ENCODE data around the gene YDJC. TPM values are rescaled to one million over a fixed set of nuclear protein-coding genes. Genes with fewer than 3 reads are reported as not detected.

YDJC gene
- 56.3 and 57.6 TPM in 2 replicates for total RNA-seq

GRCh38 chr22:21629255-21630149, at the start of gene YDJC:
Gene YDJC, minus strand, starts transcription at chr22:21630022. Its CDS starts 8 bp downstream, at chr22:21630014.

DNA sequence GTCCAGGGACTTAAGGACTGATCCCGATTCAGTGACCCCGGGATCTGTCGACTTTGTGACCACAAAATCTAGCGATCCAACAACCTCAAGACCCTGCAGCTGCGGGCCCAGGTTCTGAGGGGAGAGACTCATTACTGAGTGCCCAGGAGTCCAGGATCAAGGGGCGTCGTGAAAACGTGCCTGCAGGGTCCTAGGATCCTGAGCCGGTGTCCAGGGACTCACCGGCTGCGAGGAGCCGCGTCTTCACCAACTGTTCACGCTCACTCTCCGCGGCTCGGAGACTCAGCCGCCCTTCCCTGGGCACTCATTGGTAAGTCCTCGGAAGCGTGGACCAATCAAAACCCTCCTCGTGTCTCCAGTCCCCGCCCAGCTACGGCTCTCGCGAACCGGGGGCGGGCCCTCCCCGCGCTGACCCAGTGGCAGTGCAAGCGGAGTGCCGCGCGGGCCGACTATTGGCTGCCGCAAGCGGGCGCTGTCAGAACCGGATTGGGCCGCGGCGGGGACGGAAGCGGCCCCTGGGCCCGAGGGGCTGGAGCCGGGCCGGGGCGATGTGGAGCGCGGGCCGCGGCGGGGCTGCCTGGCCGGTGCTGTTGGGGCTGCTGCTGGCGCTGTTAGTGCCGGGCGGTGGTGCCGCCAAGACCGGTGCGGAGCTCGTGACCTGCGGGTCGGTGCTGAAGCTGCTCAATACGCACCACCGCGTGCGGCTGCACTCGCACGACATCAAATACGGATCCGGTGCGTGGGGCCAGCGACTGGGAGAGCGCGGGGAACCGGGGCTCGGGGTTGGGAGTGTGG, 12.2 kb upstream of the YDJC start, which contains the start of gene SDF2L1:
SDF2L1 (plus strand) TSS at position 514 of the 795 bp plus-strand sequence; CDS start at position 549, 35 bp downstream.

DNA sequence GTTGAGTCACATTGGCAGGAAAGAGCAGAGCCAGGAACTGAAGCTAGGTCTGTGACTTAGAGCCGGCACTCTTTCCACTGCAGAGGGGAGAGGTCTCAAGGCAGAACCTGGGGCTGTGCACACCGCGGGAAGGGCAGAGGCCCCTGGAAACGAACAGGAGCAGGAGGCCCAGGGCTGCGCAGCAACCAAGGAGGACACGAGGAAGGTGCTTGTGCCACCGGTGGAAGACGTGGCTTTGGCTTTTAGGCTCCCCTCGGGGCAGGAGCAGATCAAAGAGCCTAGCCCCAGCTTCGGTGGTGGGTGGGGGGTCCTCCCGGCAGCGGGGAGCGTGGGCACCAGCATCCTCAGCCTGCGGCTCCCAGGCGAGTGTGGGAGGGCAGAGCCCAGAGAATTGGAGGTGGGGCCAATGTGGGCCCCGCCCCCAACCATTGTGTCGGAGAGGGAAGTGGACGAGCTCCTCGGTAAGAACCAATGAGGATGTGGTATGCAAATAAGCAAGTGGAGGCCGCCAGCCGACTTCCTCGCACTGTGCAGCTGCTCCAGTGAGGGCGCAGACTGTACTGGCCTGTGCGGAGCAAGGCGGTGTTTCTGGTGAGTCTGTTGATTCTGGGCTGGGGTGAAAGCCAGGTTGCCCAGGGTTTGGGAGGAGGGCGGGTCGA, 2.5 kb upstream of the YDJC start, which contains the start of gene CCDC116:
CCDC116 (plus strand) TSS at position 524 of the 659 bp plus-strand sequence. CDS start 422 bp downstream, outside the sequence.

Other genes starting within 250 kb of the YDJC start
- not detected in 2 replicates for gene RIMBP3B, start 246.3 kb downstream of the YDJC start, total RNA-seq
- 2.6 and 3.6 TPM in 2 replicates for gene HIC2, start 212.7 kb downstream of the YDJC start, total RNA-seq
- 1.2 TPM in 1 of 2 replicates, not detected in the other for gene TMEM191C, start 162.6 kb downstream of the YDJC start, total RNA-seq
- gene RIMBP3C, start 78.6 kb downstream of the YDJC start, total RNA-seq, result under 0.01 and 0.21 TPM in 2 replicates
- 24.9 and 26.3 TPM in 2 replicates for gene UBE2L3, start 62.3 kb downstream of the YDJC start, total RNA-seq
- 0.24 TPM in 1 of 2 replicates, not detected in the other for gene CCDC116, start 2.7 kb upstream of the YDJC start, total RNA-seq
- gene SDF2L1, start 12.3 kb upstream of the YDJC start, total RNA-seq, result 27.7 and 52.1 TPM in 2 replicates
- gene PPIL2, start 36.0 kb upstream of the YDJC start, total RNA-seq, result 14.5 and 14.7 TPM in 2 replicates
- 1.4 TPM in 1 of 2 replicates, not detected in the other for gene YPEL1, start 105.8 kb upstream of the YDJC start, total RNA-seq
- 56.1 and 56.7 TPM in 2 replicates for gene MAPK1, start 237.6 kb upstream of the YDJC start, total RNA-seq

All from tracheal epithelial cell (primary cell).